GM19025 (cell line): ENCODE data around the gene ZDHHC7.

Experiments used
- ATAC-seq: cut with Tn5 transposase; IDR thresholded peaks from one replicate; pipeline ENCODE4 v1.9.1; 2021; ENCODE audit warnings: mild to moderate bottlenecking, low read depth, moderate library complexity; ENCODE audit not compliant: unreplicated experiment

ZDHHC7 gene

DNA sequence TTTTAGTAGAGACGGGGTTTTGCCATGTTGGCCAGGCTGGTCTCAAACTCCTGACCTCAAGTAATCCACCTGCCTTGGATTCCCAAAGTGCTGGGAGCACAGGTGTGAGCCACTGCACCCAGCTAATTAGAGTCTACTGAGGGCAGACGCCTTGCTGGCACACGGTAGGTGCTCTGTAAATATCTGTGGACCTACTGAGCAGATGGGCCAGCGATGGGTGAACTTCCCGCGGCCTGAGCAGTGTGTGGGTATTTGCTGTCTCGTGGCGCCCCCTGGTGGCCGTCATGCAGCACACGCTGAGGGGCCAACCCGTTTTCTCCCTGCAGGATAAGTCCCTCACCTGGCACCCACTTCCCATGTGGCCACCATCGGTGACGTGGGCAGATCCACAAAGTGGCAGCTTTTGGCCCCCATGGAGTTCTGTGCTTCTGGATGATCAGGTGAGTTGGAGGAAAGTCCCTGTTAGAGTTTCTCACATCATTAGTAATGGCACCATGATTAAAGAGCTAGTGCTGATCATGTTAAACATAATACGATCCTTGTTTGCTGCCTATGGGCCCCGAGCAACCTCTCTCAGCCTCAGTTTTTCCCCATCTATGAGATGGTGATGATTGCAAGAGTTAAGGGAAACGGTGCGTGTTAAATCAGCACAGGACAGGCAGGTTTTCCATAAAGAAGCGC lies 40.7 kb downstream of the ZDHHC7 start:
- no peak for ATAC-seq

DNA sequence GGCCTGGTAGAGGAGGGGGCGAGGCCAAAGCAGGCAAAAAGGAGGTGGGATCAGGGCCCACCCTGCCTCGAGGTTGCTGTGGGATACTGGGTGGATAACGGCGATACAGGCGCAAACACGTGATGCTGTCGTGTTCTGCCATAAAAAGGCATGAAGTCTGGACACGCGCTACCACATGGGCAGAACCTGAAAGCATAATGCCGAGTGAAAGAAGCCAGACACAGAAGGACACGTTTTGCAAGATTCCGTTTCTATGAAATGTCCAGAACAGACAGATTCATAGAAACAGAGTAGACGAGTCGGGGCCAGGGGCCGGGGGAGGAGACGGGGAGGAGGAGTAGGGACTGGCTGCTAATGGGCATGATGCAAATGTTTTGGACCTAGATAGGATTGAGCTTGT lies 43.5 kb downstream of the ZDHHC7 start:
- no peak for ATAC-seq

DNA sequence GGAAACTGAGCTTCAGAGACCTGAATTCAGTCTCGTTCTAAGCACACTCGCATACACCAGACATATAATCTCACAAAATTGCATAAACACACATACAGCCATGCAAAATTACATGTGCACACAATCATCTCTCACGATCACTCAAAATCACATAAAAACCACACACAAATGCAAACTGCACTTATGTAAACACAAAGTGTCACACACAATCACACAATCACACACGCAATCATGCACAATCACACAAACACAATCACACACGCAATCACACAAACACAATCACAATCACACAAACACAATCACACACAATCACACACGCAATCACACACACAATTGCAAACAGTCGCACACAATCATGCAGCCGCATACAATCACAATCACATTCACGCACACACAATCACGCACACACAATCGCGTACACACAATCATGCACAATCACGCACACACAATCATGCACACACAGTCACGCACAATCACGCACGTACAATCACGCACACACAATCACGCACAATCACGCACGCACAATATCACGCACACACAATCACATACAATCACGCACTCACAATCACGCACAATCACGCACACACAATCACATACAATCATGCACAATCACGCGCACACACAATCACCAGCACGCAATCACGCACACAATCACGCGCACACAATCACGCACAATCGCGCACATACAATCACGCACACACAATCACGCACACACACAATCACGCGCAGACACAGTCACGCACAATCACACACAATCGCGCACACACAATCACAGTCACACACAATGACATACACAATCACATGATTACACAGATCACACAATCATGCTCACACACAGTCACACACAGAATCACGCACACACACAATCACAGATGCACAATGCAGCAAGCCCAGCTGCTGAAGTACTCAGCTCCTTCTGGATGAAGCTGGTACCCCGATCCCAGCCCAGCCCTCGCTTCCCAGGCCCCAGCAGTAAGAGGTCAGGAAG lies 45.6 kb downstream of the ZDHHC7 start:
- no peak for ATAC-seq

DNA sequence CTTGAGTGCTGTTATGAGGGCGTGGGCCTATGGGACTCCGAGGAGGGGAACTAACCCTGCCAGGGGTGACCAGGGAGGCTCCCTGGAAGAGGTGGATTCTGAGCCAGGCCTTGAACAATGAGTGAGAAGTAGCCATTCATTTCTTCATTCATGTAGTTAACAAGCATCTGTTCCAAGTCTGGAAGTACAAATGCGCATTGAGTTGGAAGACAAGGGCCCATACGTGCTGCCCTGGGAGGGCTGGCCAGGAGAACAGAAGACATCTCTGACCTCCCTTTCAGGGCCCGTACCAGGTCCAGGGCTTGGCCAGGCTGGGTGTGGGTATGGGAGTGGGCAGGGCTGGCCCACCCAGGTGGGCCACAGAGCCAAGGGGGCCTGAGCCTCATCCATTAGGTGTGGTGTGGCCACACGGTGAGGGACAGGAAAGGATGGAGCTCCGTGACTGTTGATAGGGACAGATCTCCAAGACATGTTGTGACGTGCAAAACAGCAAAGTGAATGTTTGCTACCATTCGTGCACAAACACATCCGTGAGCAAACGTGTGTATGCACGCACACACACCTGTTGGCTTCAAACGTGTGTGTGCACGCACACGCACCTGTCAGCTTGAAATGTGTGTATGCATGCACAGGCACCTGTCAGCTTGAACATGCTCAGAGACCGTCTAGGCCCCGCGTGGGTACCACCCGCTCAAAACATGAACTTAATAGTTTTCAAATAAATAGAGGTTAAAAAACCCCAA lies 46.8 kb downstream of the ZDHHC7 start:
- ATAC-seq: no peak

DNA sequence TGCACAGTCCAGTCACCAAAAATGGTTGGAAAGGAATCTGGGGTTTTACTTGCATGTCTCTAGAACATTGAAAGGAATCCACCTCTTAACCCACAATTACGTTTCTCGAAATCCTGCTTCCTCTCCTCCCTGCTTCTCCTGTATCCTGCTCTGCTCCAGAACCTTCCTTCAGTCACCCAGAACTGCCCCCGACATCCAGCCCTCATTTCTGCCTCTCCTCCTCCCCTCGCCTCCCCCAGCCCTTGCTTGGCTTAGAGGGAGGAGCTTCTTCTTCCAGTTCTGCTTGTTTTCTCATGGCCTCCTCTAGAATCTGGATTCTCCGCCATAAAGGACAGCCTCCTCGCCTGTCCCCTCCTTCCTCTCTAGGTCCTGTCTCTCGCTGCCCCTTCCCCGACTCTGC lies 48.3 kb downstream of the ZDHHC7 start:
- ATAC-seq: no peak

DNA sequence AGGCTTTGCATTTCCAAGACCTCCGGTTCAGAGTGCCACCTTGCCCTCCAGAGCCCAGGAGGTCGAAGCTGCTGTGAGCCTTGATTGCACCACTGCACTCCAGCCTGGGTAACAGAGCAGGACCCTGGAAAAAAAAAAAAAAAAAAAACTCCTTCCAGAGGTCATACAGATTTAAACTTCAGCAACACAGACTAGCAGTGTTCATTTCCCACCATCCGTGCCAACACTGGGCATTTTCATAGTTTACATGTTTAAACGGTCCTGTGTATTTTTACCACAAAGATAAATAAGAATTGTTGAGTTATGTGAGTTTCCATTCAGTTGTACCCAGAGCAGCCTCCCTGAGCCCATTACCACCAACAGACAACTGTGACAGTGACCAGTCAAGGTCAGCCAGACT lies 50.4 kb downstream of the ZDHHC7 start:
- ATAC-seq: no peak

DNA sequence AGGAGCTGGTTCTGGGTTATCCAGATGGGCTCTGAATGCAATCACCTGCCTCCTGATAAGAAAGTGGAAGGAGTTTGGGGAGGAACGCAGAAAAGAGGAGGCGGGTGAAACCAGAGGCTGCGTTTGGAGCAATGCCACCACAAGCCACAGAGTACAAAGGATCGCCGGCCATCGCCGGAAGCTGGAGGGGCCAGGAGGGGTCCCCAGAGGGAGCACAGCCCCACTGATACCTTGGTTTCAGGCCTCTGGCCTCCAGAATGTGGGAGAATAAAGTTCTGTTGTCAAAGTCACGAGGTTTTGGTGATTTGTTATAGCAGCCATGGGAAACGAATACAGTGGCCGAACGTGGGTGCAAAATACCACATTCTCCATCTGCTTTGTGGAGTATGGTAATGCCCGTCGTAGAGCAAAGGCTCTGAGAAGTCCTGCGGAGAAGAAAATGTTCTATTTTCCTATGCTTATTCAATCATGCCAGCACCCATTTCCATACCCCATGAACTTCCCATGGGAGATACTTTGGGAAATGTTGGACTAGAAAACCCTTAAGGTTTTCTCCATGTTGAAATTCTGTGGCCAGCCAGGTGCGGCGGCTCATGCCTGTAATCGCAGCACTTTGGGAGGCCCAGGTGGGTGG lies 51.4 kb downstream of the ZDHHC7 start:
- ATAC-seq: no peak

DNA sequence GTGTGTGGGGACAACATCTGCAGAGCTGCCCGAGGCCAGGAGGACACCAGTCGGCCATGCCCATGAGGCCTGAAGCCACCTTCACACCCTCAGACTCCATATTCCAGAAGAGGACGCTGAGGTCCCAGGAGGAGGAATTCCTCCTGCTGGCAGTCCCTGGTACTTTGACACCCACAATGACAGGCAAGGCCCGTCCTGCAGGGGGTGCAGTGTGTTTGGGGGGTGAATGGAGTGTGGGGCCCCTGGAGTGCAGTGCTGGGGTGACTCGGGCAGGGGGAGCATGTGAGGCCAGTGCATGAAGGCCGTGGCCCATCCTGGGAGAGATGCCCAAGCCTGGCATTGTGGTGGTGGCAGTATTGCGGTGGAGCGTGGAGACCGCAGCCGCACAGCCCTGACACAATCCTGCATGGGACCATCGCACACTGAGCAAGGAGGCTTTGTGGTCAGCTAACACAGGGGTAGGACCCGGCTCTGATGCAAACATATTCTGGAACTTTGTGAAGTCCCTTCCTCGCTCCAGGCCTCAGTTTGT lies 52.2 kb downstream of the ZDHHC7 start:
- no peak for ATAC-seq

DNA sequence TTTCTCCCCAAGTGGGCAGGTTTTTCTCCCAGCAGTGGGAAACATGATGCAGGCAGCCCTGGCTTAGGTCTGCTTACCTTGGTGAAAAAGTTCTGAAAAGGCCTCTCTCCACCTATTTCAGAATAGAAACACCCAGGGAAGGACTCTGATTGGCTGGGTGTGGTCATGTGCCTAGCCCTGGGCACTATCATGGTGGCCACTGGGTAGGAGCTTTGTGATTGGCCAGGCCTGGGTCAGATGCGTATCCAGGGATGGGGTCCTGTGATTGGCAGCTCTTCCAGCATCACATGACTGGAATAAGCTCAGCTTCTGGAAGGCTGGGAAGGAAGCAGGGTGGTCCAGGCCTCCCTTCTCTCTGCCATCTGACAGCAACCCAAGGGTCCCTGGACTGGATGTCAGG lies 53.5 kb downstream of the ZDHHC7 start:
- no peak for ATAC-seq

DNA sequence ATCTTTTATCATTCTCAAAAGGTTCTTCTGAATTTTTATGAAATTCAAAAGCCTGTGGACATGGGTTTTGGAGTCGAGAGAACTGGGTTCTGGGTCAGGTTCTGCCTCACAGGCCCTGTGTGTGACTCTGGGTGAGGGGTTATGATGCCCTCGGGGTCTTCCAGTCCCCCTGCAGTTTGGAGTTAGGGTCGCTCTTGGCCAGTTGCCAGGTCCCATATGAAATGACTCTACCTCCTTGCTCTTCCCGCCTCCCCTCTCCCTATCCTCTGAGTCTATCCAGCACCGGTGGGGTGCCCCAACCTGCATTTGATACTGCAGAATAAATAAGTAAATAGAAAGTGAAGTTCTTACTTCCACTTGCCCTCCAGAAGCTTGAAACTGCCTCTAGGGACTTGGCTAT lies 54.1 kb downstream of the ZDHHC7 start:
- no peak for ATAC-seq

DNA sequence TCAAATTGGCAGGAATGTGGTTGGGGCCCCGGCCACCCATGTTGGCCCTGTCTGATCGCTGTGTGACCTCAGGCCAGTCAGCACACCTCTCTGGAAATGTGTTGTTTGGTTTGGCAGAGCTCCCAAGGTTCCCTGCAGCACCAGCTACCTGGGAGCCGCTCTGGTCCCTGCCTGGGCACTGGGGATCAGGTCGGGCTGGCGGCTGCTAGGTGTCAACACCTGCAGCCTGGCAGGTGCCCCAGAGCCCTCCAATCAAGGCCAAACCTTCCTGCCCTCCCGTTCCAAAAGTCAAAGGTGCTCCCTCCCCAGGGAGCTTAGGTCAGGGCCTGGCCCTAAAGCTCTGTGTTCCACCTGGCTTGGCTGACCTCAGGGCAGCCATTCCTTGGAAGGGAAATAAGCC lies 55.9 kb downstream of the ZDHHC7 start:
- ATAC-seq: no peak

DNA sequence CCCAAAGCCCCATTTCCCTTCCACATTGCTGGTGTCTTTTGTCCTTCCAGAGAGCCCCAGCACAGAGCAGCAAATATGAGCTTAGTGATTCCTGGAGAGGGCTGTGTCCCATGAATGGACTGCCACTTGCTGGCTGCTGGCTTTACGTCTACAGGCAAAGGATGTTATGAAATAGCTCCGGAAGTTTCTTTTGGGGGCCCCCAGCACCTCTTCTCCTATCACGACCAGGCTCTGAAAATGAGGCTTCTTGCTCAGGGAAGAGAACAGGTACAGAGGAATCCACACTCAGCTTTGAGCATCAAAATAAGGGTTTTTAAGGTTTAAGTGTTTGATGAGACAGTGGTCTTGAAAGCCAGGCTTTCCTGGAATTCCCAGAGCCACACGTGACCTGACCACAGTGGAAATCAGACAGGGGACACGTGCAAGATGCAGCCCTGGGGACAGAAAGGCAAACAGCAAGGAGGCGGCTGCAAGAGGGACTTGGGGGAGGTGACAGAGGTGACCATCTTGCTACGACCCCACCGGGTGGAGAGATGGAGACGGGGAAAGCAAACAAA lies 58.1 kb downstream of the ZDHHC7 start:
- no peak for ATAC-seq

DNA sequence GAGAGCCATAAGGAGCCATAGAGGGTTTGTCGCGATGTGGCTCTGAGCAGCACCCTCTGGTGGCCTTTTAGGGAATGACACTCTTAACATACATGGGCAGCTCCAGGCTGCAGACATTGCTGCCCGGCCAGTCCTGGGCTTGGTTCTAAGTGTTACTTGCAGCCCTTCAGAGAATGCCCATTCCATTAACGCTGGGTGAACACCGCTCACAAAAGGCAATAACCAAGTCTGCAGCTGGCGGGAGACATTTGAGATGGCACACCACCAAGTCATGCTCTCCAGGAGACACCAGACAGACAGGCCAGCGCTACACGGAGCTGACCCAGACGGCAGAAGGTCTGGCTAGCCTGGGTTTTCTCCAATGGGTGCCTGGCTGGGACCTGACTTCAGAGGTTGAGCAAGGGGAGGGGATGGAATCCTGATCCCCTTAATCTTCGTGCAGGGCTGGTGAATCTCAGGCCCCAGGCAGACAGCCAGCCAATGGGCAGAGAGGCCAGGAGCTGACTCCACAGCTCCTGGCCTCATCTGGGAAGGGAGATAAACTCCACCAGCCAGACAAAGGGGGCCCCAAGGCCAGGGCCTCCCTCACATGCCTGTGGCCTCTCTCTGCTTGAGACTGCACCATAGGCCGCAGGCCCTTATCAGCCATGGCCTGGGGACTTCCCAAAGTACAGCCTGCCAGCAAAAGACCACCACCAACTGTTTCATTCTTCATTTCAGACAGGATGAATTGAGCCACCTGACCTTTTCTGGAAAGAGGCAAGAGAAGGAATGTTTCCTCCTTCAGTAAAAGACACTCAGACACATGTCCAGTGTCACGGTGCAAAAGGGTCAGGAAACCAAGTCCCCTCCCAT lies 58.8 kb downstream of the ZDHHC7 start:
- ATAC-seq: no peak

DNA sequence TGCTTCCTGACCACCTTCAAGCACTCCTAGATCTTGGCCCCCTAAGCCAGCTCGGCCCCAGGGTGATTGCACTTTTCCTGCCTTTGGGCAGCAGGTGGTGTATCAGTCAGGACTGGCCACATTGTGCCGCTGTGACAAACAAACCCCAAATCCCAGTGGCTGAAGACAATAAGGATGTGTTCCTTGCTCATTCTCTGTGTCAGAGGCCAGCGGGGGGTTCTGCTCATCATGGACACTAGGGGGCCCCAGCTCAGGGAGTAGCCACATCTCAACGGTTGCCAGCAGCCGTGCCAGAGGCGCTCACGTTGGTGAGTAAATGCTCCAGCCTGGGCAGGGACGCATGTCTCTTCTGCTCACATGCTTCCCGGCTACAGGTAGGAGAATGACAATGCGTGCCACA lies 60.4 kb downstream of the ZDHHC7 start:
- no peak for ATAC-seq

DNA sequence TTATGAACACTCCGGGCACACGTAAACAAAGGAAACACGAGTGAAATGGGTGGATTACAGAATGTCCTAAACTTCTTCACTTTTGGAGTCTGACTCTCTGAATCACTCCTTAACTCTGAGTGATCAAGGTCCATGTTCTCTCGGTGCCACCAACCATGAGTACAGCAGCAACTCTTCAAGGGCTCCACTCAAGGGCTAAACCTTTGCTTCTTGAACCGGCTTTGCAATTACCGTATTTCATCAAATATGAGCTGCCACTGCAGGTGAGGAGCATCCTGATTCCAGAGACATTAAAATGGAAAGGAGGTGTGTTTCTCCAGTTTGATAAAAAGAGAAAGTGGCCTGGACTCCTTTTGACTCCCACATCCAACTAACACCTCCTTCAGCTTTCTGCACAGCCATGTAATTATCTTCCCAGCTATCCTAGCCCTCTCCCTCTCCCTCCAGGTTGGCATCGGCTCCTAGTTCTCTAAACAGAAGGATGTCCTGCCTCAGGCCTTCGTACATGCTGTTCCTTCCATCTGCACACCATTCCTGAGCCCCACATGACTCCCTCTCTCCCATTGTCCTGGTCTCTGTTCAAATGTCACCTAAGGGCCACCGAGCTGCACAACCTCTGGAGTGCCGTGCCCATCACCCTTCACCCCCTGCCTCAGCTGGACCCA lies 61.4 kb downstream of the ZDHHC7 start:
- no peak for ATAC-seq

DNA sequence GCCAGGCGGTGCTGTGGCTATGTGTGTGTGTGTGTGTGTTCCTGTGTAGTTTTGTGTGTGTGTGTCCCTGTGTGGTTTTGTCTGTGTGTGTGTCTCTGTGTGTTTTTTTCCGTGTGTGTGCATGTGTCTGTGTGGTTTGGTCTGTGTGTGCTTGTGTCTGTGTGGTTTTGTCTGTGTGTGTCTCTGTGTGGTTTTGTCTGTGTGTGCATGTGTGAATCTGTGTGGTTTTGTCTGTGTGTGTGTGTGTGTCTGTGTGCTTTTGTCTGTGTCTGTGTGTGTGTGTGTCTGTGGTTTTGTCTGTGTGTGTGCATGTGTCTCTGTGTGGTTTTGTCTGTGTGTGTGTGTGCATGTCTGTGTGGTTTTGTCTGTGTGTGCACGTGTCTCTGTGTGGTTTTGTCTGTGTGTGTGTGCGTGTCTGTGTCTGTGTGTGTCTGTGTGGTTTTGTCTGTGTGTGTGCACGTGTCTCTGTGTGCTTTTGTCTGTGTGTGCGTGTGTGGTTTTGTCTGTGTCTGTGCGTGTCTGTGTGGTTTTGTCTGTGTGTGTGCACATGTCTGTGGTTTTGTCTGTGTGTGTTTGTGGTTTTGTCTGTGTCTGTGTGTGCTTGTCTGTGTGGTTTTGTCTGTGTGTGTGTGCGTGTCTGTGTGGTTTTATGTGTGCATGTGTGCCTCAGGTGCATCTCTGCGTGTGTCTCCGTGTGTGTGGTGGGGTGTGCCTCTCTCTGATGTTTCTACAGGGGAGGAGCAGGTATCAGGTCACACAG lies 62.3 kb downstream of the ZDHHC7 start:
- ATAC-seq: no peak

DNA sequence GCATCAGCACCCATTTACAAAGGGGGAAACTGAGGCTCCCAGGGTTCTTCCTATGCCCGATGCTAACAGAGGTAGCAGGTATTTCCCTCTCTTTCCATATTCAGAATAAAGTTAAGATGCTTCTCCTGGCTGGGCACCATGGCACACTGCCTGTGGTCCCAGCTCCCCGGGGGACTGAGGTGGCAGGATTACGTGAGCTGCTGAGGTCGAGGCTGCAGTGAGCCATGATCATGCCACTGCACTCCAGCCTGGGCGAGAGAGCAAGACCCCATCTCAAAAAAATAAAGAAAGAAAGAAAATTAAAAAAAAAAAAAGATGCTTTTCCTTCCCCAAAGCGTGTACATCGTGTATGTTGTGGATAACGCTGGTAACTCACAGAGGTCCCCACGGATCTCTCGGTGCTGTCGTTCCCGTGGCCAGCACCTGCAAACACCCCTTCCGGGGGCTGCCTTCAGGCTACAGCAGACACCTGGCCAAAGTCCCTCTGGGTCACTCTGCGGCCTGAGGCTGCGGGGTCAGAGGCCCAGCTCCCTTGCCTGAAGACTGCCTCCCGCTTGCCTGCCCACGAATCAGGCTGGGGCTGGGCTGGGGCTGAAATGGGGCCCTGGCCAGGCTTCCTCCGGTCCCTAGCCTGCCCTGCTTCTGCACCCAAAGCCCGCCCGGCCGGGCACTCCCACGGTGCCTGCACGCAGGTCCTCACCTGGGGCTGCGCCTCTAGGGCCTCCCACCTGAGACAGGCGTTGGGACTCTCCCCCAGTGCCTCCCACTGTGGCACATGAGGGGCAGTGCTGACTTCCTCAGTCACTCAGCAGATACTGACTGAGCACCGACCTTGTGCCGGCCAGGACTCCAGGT lies 63.1 kb downstream of the ZDHHC7 start:
- ATAC-seq: no peak
